ENCODE results near the gene LRRC75A.
"Not testable (repeated sequence)": the region's sequence is repeated elsewhere in the genome, so short reads cannot be mapped to it uniquely, and the experiment has no call there.

Gene LRRC75A

GRCh38 chr17:16468428-16468992, 23.5 kb downstream of the LRRC75A start:
- DNase-seq = no peak

- no peak for DNase-seq
These were observed 24.1 kb downstream of the LRRC75A start for GRCh38 chr17:16467886-16468285.

- DNase-seq = no peak
These were observed 24.9 kb downstream of the LRRC75A start for GRCh38 chr17:16467044-16467443.

GRCh38 chr17:16466407-16466806, 25.6 kb downstream of the LRRC75A start:
- DNase-seq = no peak

- no peak for DNase-seq
These were observed 26.1 kb downstream of the LRRC75A start for GRCh38 chr17:16465861-16466338.

- DNase-seq = no peak
These were observed 27.0 kb downstream of the LRRC75A start for GRCh38 chr17:16465052-16465312.

GRCh38 chr17:16464303-16465051, 27.5 kb downstream of the LRRC75A start:
- DNase-seq = no peak

GRCh38 chr17:16463358-16464302, 28.4 kb downstream of the LRRC75A start:
- DNase-seq = no peak

GRCh38 chr17:16462070-16462864, 29.7 kb downstream of the LRRC75A start:
- DNase-seq = no peak

- DNase-seq = no peak
These were observed 30.5 kb downstream of the LRRC75A start for GRCh38 chr17:16461606-16461866.

GRCh38 chr17:16460796-16461605, 31.0 kb downstream of the LRRC75A start:
- no peak for DNase-seq

- no peak for DNase-seq
These were observed 32.0 kb downstream of the LRRC75A start for GRCh38 chr17:16459855-16460550.

GRCh38 chr17:16459271-16459670, 32.7 kb downstream of the LRRC75A start:
- DNase-seq = no peak

GRCh38 chr17:16456742-16457316, 35.2 kb downstream of the LRRC75A start:
- DNase-seq = no peak

GRCh38 chr17:16455997-16456741, 35.8 kb downstream of the LRRC75A start:
- no peak for DNase-seq

- DNase-seq = no peak
These were observed 38.5 kb downstream of the LRRC75A start for GRCh38 chr17:16453493-16453851.

GRCh38 chr17:16452268-16452667, 39.7 kb downstream of the LRRC75A start:
- DNase-seq = not testable (repeated sequence)

- no peak for DNase-seq
These were observed 42.0 kb downstream of the LRRC75A start for GRCh38 chr17:16450028-16450427.

- DNase-seq = no peak
These were observed 42.8 kb downstream of the LRRC75A start for GRCh38 chr17:16449121-16449570.

GRCh38 chr17:16448490-16448889, 43.5 kb downstream of the LRRC75A start:
- DNase-seq = no peak
